ENCODE data around the gene SMC4. TPM values are rescaled to one million over a fixed set of nuclear protein-coding genes. Genes with fewer than 3 reads are reported as not detected.

Gene SMC4
- total RNA-seq, 2 donors from 2014 or later, result 43.1 to 134 TPM

GRCh38 chr3:160473221-160473620, 73.8 kb downstream of the SMC4 start:
- Histone ChIP-seq H3K9me3 (no peaks in the 10 kb centered on the region), H3K27me3 (no peaks in the 10 kb centered on the region), H3K36me3 (no peaks in the 10 kb centered on the region), H3K4me1 (no peaks in the 10 kb centered on the region), H3K27ac (no peak overlapping the region), H3K9ac (ENCODE audit: low read depth in 2 of 2, low read length in 2 of 2) (no peak overlapping the region), H3K4me3 (no peak overlapping the region)
- DNase-seq, result no peak
- intact Hi-C loops (cut with DNase I), result no loop called here
- TF ChIP-seq CTCF (IDR thresholded peaks at IDR 0.05), result no peak

- H3K27ac ChIP-seq, result no peak overlapping the region
- no peaks in the 10 kb centered on the region for H3K9me3 ChIP-seq
- no peaks in the 10 kb centered on the region for H3K4me1 ChIP-seq
- TF ChIP-seq CTCF (IDR thresholded peaks at IDR 0.05), result no peak
- no peak overlapping the region for H3K4me3 ChIP-seq
- H3K27me3 ChIP-seq, result no peaks in the 10 kb centered on the region
- no peaks in the 10 kb centered on the region for H3K36me3 ChIP-seq
- no peak for DNase-seq
- intact Hi-C loops (cut with DNase I), result no loop called here
- H3K9ac ChIP-seq (ENCODE audit: low read depth in 2 of 2, low read length in 2 of 2), result no peak overlapping the region
Measured at GRCh38 chr3:160473978-160474377, 74.5 kb downstream of the SMC4 start.

GRCh38 chr3:160474416-160474838, 75.0 kb downstream of the SMC4 start:
- H3K9ac ChIP-seq (ENCODE audit: low read depth in 2 of 2, low read length in 2 of 2), result no peak overlapping the region
- no peak for TF ChIP-seq CTCF (IDR thresholded peaks at IDR 0.05)
- H3K4me1 ChIP-seq, result no peaks in the 10 kb centered on the region
- H3K9me3 ChIP-seq, result no peaks in the 10 kb centered on the region
- H3K4me3 ChIP-seq, result no peak overlapping the region
- no peaks in the 10 kb centered on the region for H3K27me3 ChIP-seq
- H3K36me3 ChIP-seq, result no peaks in the 10 kb centered on the region
- no peak overlapping the region for H3K27ac ChIP-seq
- DNase-seq, result no peak
- intact Hi-C loops (cut with DNase I), result no loop called here

GRCh38 chr3:160475153-160475552, 75.7 kb downstream of the SMC4 start:
- Histone ChIP-seq H3K4me1 (no peaks in the 10 kb centered on the region), H3K9me3 (no peaks in the 10 kb centered on the region), H3K9ac (ENCODE audit: low read depth in 2 of 2, low read length in 2 of 2) (no peak overlapping the region), H3K36me3 (no peaks in the 10 kb centered on the region), H3K27ac (no peak overlapping the region), H3K4me3 (no peak overlapping the region), H3K27me3 (no peaks in the 10 kb centered on the region)
- intact Hi-C loops (cut with DNase I), result no loop called here
- no peak for TF ChIP-seq CTCF (IDR thresholded peaks at IDR 0.05)
- DNase-seq, result no peak

- intact Hi-C loops (cut with DNase I), result no loop called here
Measured at GRCh38 chr3:160475884-160476283, 76.4 kb downstream of the SMC4 start.

More at GRCh38 chr3:160475884-160476283, 76.4 kb downstream of the SMC4 start:
- Histone ChIP-seq H3K9me3 (no peaks in the 10 kb centered on the region), H3K27me3 (no peaks in the 10 kb centered on the region), H3K4me1 (no peaks in the 10 kb centered on the region), H3K9ac (ENCODE audit: low read depth in 2 of 2, low read length in 2 of 2) (no peak overlapping the region), H3K27ac (no peak overlapping the region), H3K36me3 (no peaks in the 10 kb centered on the region), H3K4me3 (no peak overlapping the region)
- DNase-seq, result no peak
- TF ChIP-seq CTCF (IDR thresholded peaks at IDR 0.05), result no peak
